Posterior vena cava (tissue), 2 donors: ENCODE results near the gene MMAA. TPM values are rescaled to one million over a fixed set of nuclear protein-coding genes. Genes with fewer than 3 reads are reported as not detected.
A peak's percentile ranks its signal among the peaks of the same experiment; 100 is the strongest.
"Not testable (repeated sequence)": the region's sequence is repeated elsewhere in the genome, so short reads cannot be mapped to it uniquely, and the experiment has no call there.

ENCODE experiments used
- DNase-seq: peaks from one replicate; pipeline ENCODE4 v3.0.0-alpha.2; 2020; ENCODE audit warnings: low spot score
- intact Hi-C, 2 donors: fragments of 100-400 bp; cut with DNase I; formaldehyde crosslinking; loops; one replicate each; pipeline versions ENCODE4 v1.14.1 to v1.14.2; 2022 to 2023
- long read RNA-seq, 2 donors: library from polyadenylated mRNA; unstranded; transcript quantifications; one replicate each; pipeline ENCODE4 v2.0.0, GENCODE V29; 2020 to 2021
- total RNA-seq, 2 donors: library from RNA; stranded (reverse); fragmentation: NEBNext Ultra II Directional; extraction: Animal tissue kit (Norgen Biotek cat#: 25700); gene quantifications; one replicate each; pipeline ENCODE4 v1.2.1, GENCODE V29; 2021
- donor health status: DM: yes; HTN: yes; CAD: no.
- donor health status: DM: yes; HTN: yes; CAD: no.

Gene MMAA
- total RNA-seq, result 1 to 10 TPM; 5.8 to 6.9 TPM
- long read RNA-seq, donor 1, result 0 reads
- long read RNA-seq, donor 2, full-length matches to known transcripts, result 2 of 10 reads
- long read RNA-seq, donor 2, partial matches to known transcripts, result 4 of 10 reads
- long read RNA-seq, donor 2, other reads (novel, unspliced or antisense), result 4 of 10 reads

GRCh38 chr4:145618932-145619638 lies at the start of gene MMAA:
Gene MMAA (plus strand): TSS chr4:145619385. CDS start chr4:145639140, 19,755 bp downstream.
- intact Hi-C loops, result no loop called here
- peak; percentile 99 for DNase-seq

GRCh38 chr4:145574546-145574945 lies 44.6 kb upstream of the MMAA start:
- DNase-seq, intact Hi-C loops: not testable (repeated sequence)

GRCh38 chr4:145580906-145581305 lies 38.3 kb upstream of the MMAA start:
- intact Hi-C loops, result no loop called here
- DNase-seq, result no peak

GRCh38 chr4:145583191-145584055 lies 35.8 kb upstream of the MMAA start:
- intact Hi-C loops, result no loop called here
- DNase-seq, result no peak

- intact Hi-C loops, result no loop called here
Observed at GRCh38 chr4:145587088-145587754, 32.0 kb upstream of the MMAA start.

GRCh38 chr4:145589381-145589780 lies 29.8 kb upstream of the MMAA start:
- intact Hi-C loops, DNase-seq: not testable (repeated sequence)

More at GRCh38 chr4:145587088-145587754, 32.0 kb upstream of the MMAA start:
- no peak for DNase-seq

- no peak for DNase-seq
- intact Hi-C loops, result no loop called here
Observed at GRCh38 chr4:145589916-145590702, 29.1 kb upstream of the MMAA start.

- DNase-seq, result no peak
- intact Hi-C loops, result no loop called here
Observed at GRCh38 chr4:145602129-145602760, 16.9 kb upstream of the MMAA start.

GRCh38 chr4:145605941-145606340 lies 13.2 kb upstream of the MMAA start:
- intact Hi-C loops, result loop anchor here (5.0 kb wide), 2 partner anchors 374 to 389 kb away; no protein-coding TSS in a partner anchor
- DNase-seq, result no peak

- no peak for DNase-seq
- intact Hi-C loops, result loop anchor here (5.0 kb wide), 2 partner anchors 377 to 392 kb away; no protein-coding TSS in a partner anchor
Observed at GRCh38 chr4:145609481-145610427, 9.4 kb upstream of the MMAA start.

GRCh38 chr4:145613566-145614232 lies 5.5 kb upstream of the MMAA start:
- intact Hi-C loops, result loop anchor here in 1 of 2 donors (5.0 kb wide), 1 partner anchor 396 kb away; no protein-coding TSS in a partner anchor
- no peak for DNase-seq

- no peak for DNase-seq
- intact Hi-C loops, result loop anchor here in 1 of 2 donors (5.0 kb wide), 1 partner anchor 397 kb away; no protein-coding TSS in a partner anchor
Observed at GRCh38 chr4:145614233-145614610, 5.0 kb upstream of the MMAA start.

- DNase-seq, result no peak
- intact Hi-C loops, result no loop called here
Observed at GRCh38 chr4:145618210-145618931, 814 bp upstream of the MMAA start.

GRCh38 chr4:145619639-145619996 lies 433 bp downstream of the MMAA start:
- intact Hi-C loops, result no loop called here
- peak; percentile 72 for DNase-seq

GRCh38 chr4:145622067-145622466 lies 2.9 kb downstream of the MMAA start:
- intact Hi-C loops, DNase-seq: not testable (repeated sequence)

GRCh38 chr4:145623831-145624230 lies 4.6 kb downstream of the MMAA start:
- intact Hi-C loops, result no loop called here

More at GRCh38 chr4:145623831-145624230, 4.6 kb downstream of the MMAA start:
- DNase-seq, result no peak
